B cell (primary cell): Measurements from ENCODE around the gene PER1. TPM values are rescaled to one million over a fixed set of nuclear protein-coding genes. Genes with fewer than 3 reads are reported as not detected.

Experiments
- ATAC-seq: fragments of 200-7000 bp; cut with Tn5 transposase; one replicate; pipeline ENCODE4 v1.10.0; 2021; ENCODE audit warnings: low read depth, mild to moderate bottlenecking, moderate number of reproducible peaks, moderate library complexity
- CTCF ChIA-PET: fragments of 350-600 bp; sonication (Branson Sonifier 250); formaldehyde crosslinking; loops from one replicate; lab custom pipeline; 2021; ENCODE audit warnings: antibody characterized with exemption, inconsistent platforms; lab: Charles Lee
- POLR2A ChIA-PET: fragments of 350-600 bp; sonication (Branson Sonifier 250); formaldehyde crosslinking; loops from one replicate; lab custom pipeline; 2021; ENCODE audit warnings: antibody characterized with exemption; lab: Charles Lee
- DNase-seq: peaks from one replicate; pipeline ENCODE4 v3.0.0; 2013
- H2AFZ ChIP-seq: 2 replicates; pipeline ENCODE4 v1.6.1; 2012; ENCODE audit warnings: mild to moderate bottlenecking, low read depth, low read length; ENCODE audit not compliant: insufficient read depth, poor library complexity, severe bottlenecking
- H3K27ac ChIP-seq, 2 donors: 1 replicate in 1 of 2; 2 replicates in 1 of 2; pipeline ENCODE4 v1.5.1; 2012 to 2013; ENCODE audit warnings: low read length in 2 of 2, mild to moderate bottlenecking in 2 of 2, moderate library complexity in 1 of 2
- H3K27me3 ChIP-seq, 4 experiments: fragments of 200-600 bp in 1 of 4; sonication (generic) in 1 of 4; replicated peaks in 1 of 4; 1 replicate in 2 of 4; 2 replicates in 2 of 4; pipeline versions ENCODE4 v1.6.1 to v1.7.0; 2013 to 2016; ENCODE audit warnings: low read length in 3 of 4, mild to moderate bottlenecking in 2 of 4, mixed read lengths in 1 of 4, moderate library complexity in 1 of 4; ENCODE audit not compliant: insufficient read depth in 4 of 4, control insufficient read depth in 3 of 4; ENCODE audit errors: control extremely low read depth in 1 of 4
- H3K36me3 ChIP-seq, 2 experiments: replicated peaks in 1 of 2; 1 replicate in 1 of 2; 2 replicates in 1 of 2; pipeline versions ENCODE4 v1.6.1 to v1.7.1; 2013; ENCODE audit warnings: low read length in 1 of 2; ENCODE audit not compliant: insufficient read depth in 2 of 2, control insufficient read depth in 1 of 2; ENCODE audit errors: control extremely low read depth in 1 of 2, extremely low read depth in 1 of 2
- H3K4me1 ChIP-seq, 2 donors: fragments of 200-600 bp in 1 of 2; sonication (generic) in 1 of 2; 1 replicate in 1 of 2; 2 replicates in 1 of 2; pipeline versions ENCODE4 v1.5.1 to v1.6.1; 2013 to 2017; ENCODE audit warnings: low read length in 2 of 2; ENCODE audit not compliant: control insufficient read depth in 2 of 2, insufficient read depth in 2 of 2
- H3K4me2 ChIP-seq: replicated peaks from 2 replicates; pipeline ENCODE3; 2012; ENCODE audit warnings: mild to moderate bottlenecking, low read depth, low read length; ENCODE audit not compliant: poor library complexity, severe bottlenecking
- H3K4me3 ChIP-seq, 5 experiments: fragments of 200-600 bp in 1 of 5; sonication (generic) in 1 of 5; 1 replicate in 3 of 5; 2 replicates in 2 of 5; pipeline versions ENCODE4 v1.5.1 to v1.7.0; 2011 to 2016; ENCODE audit warnings: low read length in 4 of 5, mild to moderate bottlenecking in 4 of 5, low read depth in 2 of 5, control low read depth in 1 of 5, moderate library complexity in 1 of 5; ENCODE audit not compliant: insufficient read depth in 1 of 5; ENCODE audit errors: control extremely low read depth in 1 of 5, extremely low read depth in 1 of 5
- H3K79me2 ChIP-seq: fragments of 200-600 bp; sonication (generic); one replicate; pipeline ENCODE4 v1.6.0; 2016; ENCODE audit warnings: low read length; ENCODE audit not compliant: control insufficient read depth, insufficient read depth
- H3K9ac ChIP-seq: fragments of 200-600 bp; sonication (generic); 2 replicates; pipeline ENCODE4 v1.6.1; 2017; ENCODE audit warnings: mild to moderate bottlenecking, low read length, moderate library complexity
- H3K9me3 ChIP-seq, 3 donors: one replicate each; pipeline versions ENCODE4 v1.6.1 to v1.7.1; 2013; ENCODE audit warnings: low read length in 2 of 3; ENCODE audit not compliant: control insufficient read depth in 2 of 3, insufficient read depth in 1 of 3; ENCODE audit errors: control extremely low read depth in 1 of 3
- H4K20me1 ChIP-seq: 2 replicates; pipeline ENCODE4 v1.6.0; 2012; ENCODE audit warnings: mild to moderate bottlenecking, low read length; ENCODE audit not compliant: insufficient read depth, control insufficient read depth, poor library complexity, severe bottlenecking
- H3K27ac Mint-ChIP-seq: one replicate; pipeline ENCODE4 v1.8.0; 2021; ENCODE audit warnings: mixed read lengths
- H3K27me3 Mint-ChIP-seq: one replicate; pipeline ENCODE4 v1.8.0; 2021; ENCODE audit warnings: mixed read lengths
- H3K4me1 Mint-ChIP-seq: one replicate; pipeline ENCODE4 v1.8.0; 2021; ENCODE audit warnings: mixed read lengths
- H3K4me3 Mint-ChIP-seq: one replicate; pipeline ENCODE4 v1.8.0; 2021; ENCODE audit warnings: mixed read lengths
- H3K9me3 Mint-ChIP-seq: one replicate; pipeline ENCODE4 v1.8.0; 2022; ENCODE audit warnings: mixed read lengths; ENCODE audit not compliant: insufficient read depth
- CTCF ChIP-seq: fragments of 200-600 bp; IDR thresholded peaks from one replicate; pipeline ENCODE4 v1.8.0; 2022; ENCODE audit warnings: antibody characterized with exemption, mild to moderate bottlenecking
- EZH2 ChIP-seq: IDR thresholded peaks from 2 replicates; pipeline ENCODE4 v1.6.1; 2012; ENCODE audit warnings: borderline replicate concordance, low read depth, mild to moderate bottlenecking, moderate library complexity, low read length; ENCODE audit not compliant: insufficient read depth, poor library complexity, severe bottlenecking
- WGBS: methylation state at CpG from one replicate; pipeline ENCODE4 v1.1.5; 2013; ENCODE audit warnings: missing lambda C conversion rate; ENCODE audit not compliant: insufficient coverage; 5-methylcytosine and 5-hydroxymethylcytosine counted together
- intact Hi-C: fragments of 100-400 bp; cut with micrococcal nuclease; formaldehyde crosslinking; loops from one replicate; pipeline ENCODE4 v1.10.0; 2022
- polyA plus RNA-seq: library from polyadenylated mRNA; depleted of rRNA; stranded (reverse); fragments of >200 nt; gene quantifications from 2 replicates; pipeline ENCODE4 v1.2.3, GENCODE V29; 2012
- total RNA-seq, 2 donors: library from RNA; stranded (reverse); fragments of 120-200 nt in 1 of 2; gene quantifications; 1 replicate in 1 of 2; 2 replicates in 1 of 2; pipeline versions ENCODE4 v1.2.3 to v1.2.4, GENCODE V29; 2013 to 2022

PER1 gene
- total and polyA plus RNA-seq, 2 donors (not counting 1 experiment from before 2014, with no cell fraction given): 120 to 176 TPM

- no peaks in the 10 kb centered on the region for H3K4me1 Mint-ChIP-seq
- CTCF ChIA-PET: interaction anchor here (0.9 to 3.2 kb wide), 2 partner anchors 10 to 56 kb away, joined by 3 to 12 read pairs; partner anchors contain the start of gene HES7
- DNase-seq: no peak
- peaks cover 0 to 3% (median 0%) of the 10 kb centered on the region in 4 experiments for H3K27me3 ChIP-seq
- WGBS: 93% methylated on average over 6 of the region's 12 CpGs
- no peak for ATAC-seq
- no peaks in the 10 kb centered on the region for H3K9me3 ChIP-seq
- no peaks in the 10 kb centered on the region for H3K36me3 ChIP-seq
- no peaks in the 10 kb centered on the region for H4K20me1 ChIP-seq
- peaks cover 5 to 9% of the 10 kb centered on the region in 2 donors for H3K4me1 ChIP-seq
- no peak overlapping the region for H3K4me3 Mint-ChIP-seq
- no peak overlapping the region for H3K27ac Mint-ChIP-seq
- no peak for TF ChIP-seq EZH2
- TF ChIP-seq CTCF: no peak
- no peak overlapping the region for H3K4me2 ChIP-seq
- H3K27ac ChIP-seq: no peak overlapping the region
- H2AFZ ChIP-seq: no peak overlapping the region
- no peaks in the 10 kb centered on the region for H3K79me2 ChIP-seq
- intact Hi-C loops: no loop called here
- POLR2A ChIA-PET: no interaction called here
- no peak overlapping the region for H3K4me3 ChIP-seq
- H3K9ac ChIP-seq: no peak overlapping the region
- H3K9me3 Mint-ChIP-seq: no peaks in the 10 kb centered on the region
- no peaks in the 10 kb centered on the region for H3K27me3 Mint-ChIP-seq
Measured at GRCh38 chr17:8133399-8133798, 18.8 kb downstream of the PER1 start.

GRCh38 chr17:8131844-8132441 is 20.3 kb downstream of the PER1 start:
- Histone ChIP-seq H3K9me3 (no peaks in the 10 kb centered on the region), H2AFZ (no peak overlapping the region), H4K20me1 (no peaks in the 10 kb centered on the region), H3K4me1 (peaks cover 4 to 6% of the 10 kb centered on the region in 2 donors), H3K27ac (no peak overlapping the region), H3K27me3 (peaks cover 0 to 7% (median 0%) of the 10 kb centered on the region in 4 experiments), H3K4me3 (no peak overlapping the region), H3K36me3 (no peaks in the 10 kb centered on the region), H3K9ac (no peak overlapping the region), H3K4me2 (no peak overlapping the region), H3K79me2 (no peaks in the 10 kb centered on the region)
- Mint-ChIP-seq H3K27me3 (peaks cover 4% of the 10 kb centered on the region), H3K4me3 (no peak overlapping the region), H3K9me3 (no peaks in the 10 kb centered on the region), H3K27ac (no peak overlapping the region), H3K4me1 (peaks cover 4% of the 10 kb centered on the region)
- DNase-seq (no peak), ATAC-seq (no peak)
- CTCF ChIA-PET: interaction anchor here (0.8 to 3.2 kb wide), 4 partner anchors 9 to 169 kb away, joined by 3 to 12 read pairs (median 6); partner anchors contain the start of gene HES7
- 62% methylated on average over 2 of the region's 3 CpGs for WGBS
- no peak for TF ChIP-seq EZH2
- no peak for TF ChIP-seq CTCF
- POLR2A ChIA-PET: interaction anchor here (0.6 to 0.7 kb wide), 2 partner anchors 597 to 866 kb away, joined by 3 to 4 read pairs; no protein-coding TSS in a partner anchor
- intact Hi-C loops: no loop called here
